Smooth muscle cell of the brain vasculature (primary cell): ENCODE results near the gene CDKN2D.
"Not testable (repeated sequence)": the region's sequence is repeated elsewhere in the genome, so short reads cannot be mapped to it uniquely, and the experiment has no call there.

Experiments used
- DNase-seq: peaks from one replicate; pipeline ENCODE4 v3.0.0-alpha.2; 2012; ENCODE audit warnings: low read depth, low spot score

Gene CDKN2D

DNA sequence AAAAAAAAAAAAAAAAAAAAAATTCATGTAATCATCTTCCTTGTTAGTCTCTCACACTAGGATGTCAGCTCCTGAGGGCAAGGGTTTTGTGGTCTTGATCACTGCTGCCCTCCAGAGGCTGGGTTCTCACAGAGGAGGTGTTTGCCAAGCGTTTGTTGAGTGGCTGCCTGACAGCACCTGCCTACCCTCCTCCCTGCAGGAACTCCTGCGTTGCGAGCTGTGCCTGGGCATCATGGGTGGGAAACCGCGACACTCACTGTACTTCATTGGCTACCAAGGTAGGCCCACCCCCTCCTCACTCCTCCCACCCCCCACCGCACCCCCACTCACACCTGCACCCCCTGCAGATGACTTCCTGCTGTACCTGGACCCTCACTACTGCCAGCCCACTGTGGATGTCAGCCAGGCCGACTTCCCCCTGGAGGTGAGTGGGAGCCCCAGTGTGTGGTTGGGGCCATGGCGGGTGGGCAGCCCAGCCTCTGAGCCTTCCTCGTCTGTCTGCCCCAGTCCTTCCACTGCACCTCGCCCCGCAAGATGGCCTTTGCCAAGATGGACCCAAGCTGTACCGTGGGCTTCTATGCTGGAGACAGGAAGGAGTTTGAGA is 17.0 kb downstream of the CDKN2D start:
- DNase-seq = no peak

DNA sequence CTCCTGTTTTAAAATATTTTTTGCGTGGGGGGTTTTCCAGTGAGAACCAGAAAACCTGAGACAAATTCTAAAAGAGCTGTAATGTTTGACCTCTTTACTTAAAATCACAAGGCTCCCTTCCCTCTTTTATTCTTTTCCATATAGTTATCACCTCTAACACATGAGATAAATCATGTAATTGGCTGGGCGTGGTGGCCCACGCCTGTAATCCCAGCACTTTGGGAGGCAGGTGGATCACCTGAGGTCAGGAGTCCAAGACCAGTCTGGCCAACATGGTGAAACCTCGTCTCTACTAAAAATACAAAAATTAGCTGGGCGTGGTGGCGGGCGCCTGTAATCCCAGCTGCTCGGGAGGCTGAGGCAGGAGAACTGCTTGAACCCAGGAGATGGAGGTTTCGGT is 17.8 kb downstream of the CDKN2D start:
- not testable (repeated sequence) for DNase-seq

DNA sequence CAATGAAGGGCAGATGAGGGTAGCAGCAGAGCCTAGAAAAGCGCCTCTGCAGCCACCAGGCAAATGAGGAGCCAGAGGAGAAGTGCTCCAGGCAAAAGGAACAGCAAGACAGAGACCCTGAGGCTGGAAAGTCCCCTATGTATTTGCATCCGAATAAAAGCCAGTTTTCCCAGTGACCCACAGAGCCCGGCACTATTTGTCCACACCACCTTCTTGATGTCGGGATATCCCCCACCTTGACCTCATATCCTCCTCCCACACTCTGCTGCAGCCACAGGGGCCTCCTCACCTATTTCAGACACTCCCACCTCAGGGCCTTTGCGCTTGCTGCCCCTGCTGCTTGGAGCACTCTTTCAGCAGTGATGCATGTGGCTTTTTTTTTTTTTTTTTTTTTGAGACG is 18.4 kb downstream of the CDKN2D start:
- no peak for DNase-seq

DNA sequence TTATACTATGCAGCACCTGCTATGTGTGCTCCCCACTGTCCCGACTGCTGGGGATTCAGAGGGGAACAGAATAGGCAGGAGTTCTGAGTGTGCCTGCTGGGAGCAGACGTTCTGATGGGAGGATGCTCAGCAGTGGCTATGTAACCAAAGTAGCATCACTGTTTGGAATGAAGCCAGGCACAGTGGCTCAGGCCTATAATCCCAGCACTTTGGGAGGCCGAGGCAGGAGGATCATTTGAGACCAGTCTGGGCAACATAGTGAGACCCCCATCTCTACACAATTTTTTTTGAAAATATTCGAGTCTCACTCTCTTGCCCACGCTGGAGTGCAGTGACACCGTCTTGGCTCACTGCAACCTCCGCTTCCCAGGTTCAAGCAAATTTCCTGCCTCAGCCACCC is 19.0 kb downstream of the CDKN2D start:
- no peak for DNase-seq

DNA sequence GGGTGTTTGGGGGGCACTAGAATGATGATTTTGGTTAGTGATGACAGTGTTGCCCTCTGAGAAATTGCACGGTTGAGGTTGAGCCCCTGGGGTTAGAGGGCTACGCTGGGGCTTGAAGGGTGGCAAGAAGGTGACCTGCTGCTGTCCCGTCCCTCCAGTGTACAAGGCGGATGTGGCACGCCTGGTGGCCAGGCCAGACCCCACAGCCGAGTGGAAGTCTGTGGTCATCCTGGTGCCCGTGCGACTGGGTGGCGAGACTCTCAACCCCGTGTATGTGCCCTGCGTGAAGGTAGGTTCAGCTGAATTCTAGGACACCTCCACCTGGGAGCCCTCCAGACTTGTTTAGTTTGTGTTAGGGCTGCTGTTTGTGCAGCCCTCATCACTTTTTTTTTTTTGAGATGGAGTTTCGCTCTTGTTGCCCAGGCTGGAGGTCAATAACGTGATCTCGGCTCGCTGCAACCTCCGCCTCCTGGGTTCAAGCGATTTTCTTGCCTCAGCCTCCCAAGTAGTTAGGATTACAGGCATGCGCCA is 20.0 kb downstream of the CDKN2D start:
- DNase-seq = no peak

DNA sequence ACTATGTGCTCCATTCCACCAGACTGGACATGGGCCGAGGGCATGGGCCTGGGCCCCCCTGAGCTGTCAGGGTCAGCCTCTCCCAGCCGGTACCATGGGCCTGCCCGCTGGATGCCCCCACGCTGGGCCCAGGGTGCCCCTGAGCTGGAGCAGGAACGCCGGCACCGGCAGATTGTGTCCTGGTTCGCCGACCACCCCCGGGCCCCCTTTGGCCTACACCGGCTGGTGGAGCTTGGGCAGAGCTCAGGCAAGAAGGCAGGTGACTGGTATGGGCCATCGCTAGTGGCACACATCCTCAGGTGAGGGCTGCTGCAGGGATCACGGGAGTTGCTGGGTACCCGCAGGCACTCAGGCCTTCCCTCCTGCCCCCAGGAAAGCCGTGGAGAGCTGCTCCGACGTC is 22.0 kb downstream of the CDKN2D start:
- no peak for DNase-seq

DNA sequence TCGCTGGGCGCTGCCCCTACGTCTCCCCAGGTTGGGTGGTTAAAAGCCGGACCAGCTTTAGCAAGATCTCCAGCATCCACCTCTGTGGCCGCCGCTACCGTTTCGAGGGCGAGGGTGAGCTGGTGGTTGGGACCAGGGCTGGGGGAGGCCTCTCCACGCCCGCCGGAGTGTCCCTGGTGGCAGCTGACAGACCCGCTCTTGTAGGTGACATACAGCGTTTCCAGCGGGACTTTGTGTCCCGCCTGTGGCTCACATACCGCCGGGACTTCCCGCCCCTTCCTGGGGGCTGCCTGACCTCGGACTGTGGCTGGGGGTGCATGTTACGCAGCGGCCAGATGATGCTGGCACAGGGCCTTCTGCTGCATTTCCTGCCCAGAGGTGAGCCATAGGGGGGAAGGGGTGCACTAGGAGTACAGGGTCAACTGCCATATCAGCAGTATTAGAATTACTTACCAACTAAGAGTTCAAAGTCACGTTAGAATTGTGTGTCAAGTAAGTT is 24.0 kb downstream of the CDKN2D start:
- no peak for DNase-seq

DNA sequence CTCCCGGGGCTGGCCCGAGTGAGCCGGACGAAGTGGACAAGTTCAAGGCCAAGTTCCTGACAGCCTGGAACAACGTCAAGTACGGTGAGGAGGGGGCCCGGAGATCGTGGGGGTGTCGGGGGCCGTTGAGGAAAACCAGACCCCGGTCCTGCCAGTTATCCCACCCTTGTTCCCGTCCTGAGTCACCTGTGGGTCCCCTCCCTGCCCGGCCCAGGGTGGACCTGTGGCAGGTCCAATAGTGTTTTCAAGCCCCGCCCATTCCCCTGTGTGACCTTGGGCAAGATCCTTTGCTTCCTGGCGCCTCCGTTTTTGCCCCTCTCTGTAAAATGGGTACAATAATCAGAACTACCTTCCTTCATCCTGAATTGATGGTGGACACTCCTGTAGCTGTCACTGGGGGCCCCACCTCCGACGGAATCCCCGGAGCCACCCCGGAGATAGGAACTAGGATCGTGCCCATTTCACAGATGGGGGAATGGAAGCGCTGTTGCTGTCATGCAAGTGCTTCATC is 24.5 kb downstream of the CDKN2D start:
- DNase-seq = no peak

DNA sequence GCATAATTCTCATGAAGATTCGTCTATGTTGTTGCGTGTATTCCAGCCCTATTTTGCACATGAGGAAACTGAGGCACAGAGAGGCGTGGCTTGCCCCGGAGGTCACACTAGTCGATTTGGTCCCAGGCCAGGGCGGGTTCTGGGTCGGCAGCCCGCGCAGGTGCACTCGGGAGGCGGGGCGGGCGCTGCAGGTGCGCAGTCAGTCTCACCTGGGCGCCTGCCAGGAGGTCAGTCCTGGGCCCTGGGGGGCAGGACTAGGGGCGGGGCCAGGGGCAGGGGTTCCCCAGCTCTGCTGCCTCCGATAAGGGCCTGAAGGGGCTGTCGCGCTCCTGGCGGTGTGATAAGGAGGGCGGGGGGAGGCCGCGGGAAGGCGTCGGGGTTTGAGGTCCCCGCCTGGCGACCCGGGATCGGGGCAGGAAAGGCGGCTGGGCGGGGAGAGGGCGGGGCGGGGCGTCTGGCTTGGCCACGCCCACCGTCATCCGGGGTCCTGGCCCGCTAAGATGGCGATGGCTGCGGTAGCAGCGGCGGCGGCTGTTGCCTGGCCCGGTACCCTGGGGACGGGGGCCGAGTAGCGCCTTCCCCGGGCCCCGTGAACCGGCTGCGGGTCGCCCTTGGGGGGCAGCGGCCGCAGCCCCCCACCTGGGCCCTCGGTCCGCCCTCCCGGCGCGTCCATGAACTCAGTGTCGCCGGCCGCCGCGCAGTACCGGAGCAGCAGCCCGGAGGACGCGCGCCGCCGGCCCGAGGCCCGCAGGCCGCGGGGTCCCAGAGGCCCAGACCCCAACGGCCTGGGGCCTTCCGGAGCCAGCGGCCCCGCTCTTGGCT is 25.1 kb downstream of the CDKN2D start, which contains the start of gene ATG4D:
TSS of gene ATG4D (plus strand) at position 485 of the 822 bp plus-strand sequence. CDS start at position 672, 187 bp downstream.
- DNase-seq = no peak

DNA sequence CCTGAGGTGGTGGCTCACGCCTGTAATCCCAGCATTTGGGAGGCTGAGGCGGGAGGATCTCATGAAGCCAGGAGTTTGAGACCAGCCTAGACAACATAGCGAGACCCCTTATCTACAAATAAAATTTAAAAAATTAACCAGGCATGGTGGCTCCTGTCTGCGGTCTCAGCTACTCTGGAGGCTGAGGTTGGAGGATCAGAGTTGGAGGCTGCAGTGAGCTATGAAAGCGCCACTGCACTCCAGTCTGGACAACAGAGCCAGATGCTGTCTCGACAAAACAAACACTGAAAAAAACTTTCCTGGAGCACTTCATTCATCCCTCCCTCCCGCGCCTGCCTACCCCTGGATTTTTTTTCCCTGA is 25.7 kb downstream of the CDKN2D start:
- DNase-seq = no peak

DNA sequence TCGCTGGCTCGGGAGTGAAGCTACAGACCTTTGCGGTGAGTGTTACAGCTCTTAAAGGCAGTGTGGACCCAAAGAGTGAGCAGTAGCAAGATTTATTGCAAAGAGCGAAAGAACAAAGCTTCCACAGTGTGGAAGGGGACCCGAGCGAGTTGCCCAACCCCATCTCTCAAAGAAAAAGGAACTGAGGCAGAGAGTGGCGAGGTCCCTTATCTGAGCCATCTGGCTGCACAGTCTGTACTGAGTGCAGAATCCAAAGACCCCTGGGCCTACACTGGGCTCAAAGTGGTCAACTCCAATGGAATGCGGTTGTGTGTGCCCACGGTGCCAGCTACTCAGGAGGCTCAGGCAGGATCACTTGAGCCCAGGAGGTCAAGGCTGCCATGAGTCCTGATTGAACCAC is 29.8 kb downstream of the CDKN2D start:
- not testable (repeated sequence) for DNase-seq

DNA sequence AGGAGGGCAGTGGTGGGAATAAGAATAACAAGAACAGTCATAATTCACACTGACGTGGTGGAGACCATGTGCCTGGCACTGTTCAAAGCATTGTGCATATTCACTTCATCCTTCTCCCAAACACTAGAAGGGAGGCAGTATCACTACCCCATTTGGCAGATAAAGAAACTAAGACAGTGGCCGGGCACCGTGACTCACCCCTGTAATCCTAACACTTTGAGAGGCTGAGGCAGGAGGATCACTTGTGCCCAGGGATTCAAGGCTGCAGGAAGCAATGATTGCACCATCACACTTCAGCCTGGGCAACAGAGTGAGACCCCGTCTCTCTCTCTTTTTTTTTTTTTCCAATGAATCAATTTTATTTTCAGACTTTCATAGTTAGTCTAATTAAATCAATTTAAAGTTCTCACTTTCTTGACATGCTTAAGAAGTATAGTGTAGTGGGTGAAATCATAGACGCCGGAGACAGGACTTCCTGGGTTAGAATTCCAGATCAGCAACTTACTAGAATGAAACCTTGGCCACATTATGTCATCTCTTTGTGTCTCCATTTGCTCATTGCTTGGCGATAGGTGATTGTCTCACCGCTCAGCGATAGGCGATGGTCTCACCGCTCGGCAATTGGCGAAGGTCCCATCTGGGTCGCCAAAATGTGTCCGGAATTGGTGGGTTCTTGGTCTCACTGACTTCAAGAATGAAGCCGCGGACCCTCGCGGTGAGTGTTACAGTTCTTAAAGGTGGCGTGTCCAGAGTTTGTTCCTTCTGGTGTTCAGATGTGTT is 30.4 kb downstream of the CDKN2D start:
- no peak for DNase-seq

DNA sequence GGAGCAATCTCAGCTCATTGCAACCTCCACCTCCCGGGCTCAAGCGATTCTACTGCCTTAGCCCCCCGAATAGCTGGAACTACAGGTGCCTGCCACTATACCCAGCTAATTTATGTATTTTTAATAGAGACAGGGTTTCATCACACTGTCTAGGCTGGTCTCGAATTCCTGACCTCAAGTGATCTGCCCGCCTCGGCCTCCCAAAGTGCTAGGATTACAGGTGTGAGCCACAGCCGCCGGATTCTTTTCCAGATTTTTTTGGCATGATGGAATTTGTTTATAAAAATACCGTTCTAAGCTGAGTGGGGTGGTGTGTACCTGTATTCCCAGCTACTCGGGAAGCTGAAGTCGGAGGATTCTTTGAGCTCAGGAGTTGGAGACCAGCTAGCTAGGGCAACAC is 31.1 kb downstream of the CDKN2D start:
- no peak for DNase-seq

DNA sequence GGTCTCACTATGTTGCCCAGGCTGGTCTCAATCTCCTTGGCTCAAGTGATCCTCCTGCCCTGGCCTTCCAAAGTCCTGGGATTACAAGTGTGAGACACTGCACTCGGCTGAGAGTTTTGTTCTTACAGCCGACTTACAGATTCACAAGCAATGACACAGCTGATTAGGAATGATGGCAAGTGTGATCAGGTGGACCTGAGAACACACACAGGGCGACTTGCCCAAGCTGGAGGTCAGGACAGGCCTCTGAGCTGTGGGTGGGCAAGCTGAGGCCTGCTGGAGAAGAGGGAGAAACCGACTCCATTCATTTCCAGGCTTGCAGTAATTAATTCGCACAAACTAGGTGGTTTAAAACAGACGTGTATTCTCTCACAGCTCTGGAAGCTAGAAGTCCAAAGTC is 33.2 kb downstream of the CDKN2D start:
- no peak for DNase-seq

DNA sequence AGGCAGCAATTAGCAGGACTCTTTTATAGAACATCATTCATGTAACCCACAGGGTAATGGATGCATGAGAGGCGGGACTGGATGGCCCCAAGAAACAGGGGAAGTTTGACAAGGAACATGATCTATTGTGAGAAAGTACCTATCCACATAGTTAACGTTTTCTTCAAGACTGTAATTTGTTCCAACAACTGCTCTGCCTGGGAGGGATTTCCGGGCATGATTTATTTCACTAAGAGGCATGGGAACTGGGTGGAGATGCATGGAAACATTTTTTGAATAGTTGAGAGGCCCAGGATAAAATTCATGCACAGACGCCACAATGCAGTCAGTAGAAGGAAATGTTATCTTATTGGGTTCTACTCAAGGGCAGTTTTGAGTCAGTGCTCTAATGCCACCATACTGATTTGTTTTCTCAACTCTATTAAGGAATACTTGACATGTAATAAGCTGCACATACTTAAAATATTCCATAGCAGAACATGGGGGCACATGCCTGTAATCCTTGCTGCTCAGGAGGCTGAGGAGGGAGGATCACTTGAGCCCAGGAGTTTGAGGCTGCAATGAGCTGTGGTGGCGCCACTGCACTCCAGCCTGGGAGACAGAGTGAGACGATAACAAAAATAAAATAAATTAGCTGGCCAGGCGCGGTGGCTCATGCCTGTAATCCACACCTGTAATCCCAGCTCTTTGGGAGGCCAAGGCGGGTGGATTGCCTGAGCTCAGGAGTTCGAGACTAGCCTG is 35.0 kb downstream of the CDKN2D start:
- DNase-seq = no peak

DNA sequence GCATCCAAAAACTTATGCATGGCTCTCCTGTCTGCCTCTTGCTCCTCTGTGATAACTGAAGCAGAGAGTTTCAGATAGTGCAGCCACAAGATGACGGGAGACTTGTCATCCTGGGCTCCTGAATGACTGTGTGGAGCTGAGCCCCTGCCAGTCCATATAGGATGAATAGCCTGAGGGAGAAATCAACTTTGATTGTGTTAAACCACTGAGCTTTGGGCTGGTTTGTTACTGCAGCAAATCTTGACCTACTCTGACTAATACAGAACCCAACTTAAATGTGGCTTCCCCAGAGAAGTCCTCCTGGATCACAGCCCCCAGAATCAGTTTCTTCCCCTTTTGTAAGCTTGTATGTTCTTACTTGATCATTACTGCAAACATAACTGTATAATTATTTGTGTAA is 36.3 kb downstream of the CDKN2D start:
- no peak for DNase-seq

DNA sequence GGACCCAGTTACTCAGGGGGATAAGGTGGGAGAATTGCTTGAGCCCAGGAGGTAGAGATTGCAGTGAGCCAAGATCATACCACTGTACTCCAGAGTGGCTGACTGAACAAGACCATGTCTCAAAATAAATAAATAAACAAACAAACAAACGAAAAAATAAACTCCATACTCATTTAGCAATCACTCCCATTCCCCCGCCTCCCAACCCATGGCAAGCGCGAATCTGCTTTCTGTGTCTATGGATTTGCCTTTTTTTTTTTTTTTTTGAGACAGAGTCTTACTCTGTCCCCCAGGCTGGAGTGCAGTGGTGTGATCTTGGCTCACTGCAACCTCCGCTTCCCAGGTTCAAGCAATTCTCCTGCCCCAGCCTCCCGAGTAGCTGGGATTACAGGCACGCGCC is 41.9 kb downstream of the CDKN2D start:
- DNase-seq = not testable (repeated sequence)

DNA sequence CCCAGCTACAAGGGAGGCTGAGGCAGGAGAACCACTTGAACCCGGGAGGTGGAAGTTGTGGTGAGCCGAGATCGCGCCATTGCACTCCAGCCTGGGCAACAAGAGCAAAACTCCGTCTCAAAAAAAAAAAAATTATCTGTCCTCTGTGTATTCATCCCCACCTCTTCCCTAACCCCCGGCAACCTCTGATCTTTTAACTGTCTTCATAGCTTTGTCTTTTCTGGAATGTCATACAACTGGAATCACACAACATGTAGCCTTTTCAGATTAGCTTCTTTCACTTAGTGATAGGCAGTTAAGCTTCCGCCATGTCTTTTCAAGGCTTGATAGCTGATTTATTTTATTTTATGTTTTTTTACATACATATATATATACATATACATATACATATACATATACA is 43.1 kb downstream of the CDKN2D start:
- no peak for DNase-seq

DNA sequence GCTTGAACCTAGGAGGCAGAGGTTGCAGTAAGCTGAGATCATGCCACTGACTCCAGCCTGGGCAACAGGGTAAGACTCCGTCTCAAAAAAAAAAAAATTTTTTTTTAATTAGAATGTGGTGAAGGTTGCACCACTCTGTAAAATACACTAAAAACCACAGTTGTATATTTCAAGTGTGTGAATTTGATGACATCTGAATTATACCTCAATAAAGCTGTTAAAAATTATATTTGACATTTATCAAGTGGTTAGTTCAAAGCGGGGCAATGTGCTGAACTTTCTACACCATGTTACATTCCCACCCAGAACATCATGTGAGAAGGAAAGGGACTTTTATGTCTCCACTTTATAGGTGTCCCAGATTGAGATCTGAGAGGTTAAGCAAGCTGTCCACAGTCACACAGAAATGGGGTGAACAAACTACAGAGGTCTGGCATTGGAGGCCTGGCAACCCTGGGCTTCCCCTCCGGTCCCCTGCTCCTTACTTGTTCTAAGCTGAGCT is 45.6 kb downstream of the CDKN2D start:
- no peak for DNase-seq

DNA sequence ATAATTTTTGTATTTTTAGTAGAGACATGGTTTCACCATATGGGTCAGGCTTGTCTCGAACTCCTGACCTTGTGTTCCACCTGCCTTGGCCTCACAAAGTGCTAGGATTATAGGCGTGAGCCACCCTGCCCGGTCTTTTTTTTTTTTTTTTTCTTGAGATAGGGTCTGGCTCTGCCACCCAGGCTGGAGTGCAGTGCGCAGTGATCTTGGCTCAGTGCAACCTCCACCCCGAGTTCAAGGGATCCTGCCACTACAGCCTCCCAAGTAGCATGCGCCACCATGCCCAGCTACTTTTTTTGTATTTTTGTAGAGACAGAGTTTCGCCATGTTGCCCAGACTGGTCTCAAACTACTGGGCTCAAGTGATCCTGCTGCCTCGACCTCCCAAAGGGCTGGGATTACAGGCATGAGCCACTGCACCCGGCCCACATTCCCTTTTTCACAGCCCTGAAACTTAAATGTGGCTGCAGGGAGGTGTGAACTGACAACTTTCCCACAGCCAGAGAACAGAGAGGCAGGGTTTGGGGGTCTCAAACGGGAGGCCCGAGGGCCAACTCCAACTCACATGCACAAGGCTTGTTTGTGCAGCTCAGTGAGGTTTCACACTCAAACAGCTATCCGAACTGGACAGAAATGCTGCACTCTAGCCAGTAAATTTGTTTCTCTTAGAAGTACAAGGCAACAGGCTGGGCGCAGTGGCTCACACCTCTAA is 47.2 kb downstream of the CDKN2D start:
- DNase-seq = no peak
